GM12878 (cell line): ENCODE measurements around the gene OTUD4.

ENCODE experiments used
- CHD4 ChIP-seq: fragments of 200-600 bp; sonication (generic); IDR thresholded peaks from 2 replicates; pipeline ENCODE4 v1.6.1; 2016; ENCODE audit warnings: mild to moderate bottlenecking
- EED ChIP-seq: sonication (generic); IDR thresholded peaks from 2 replicates; pipeline ENCODE4 v1.6.1; 2016; ENCODE audit warnings: antibody characterized with exemption, low read depth
- POLR2AphosphoS5 ChIP-seq: IDR thresholded peaks from 2 replicates; pipeline ENCODE4 v1.6.1; 2011; ENCODE audit warnings: mild to moderate bottlenecking, low read length, inconsistent platforms
- TF ChIP-seq, protein P1 (sequence below): IDR thresholded peaks from 2 replicates; pipeline ENCODE4 v1.6.1; 2012; ENCODE audit warnings: low read length, inconsistent platforms

DNA sequence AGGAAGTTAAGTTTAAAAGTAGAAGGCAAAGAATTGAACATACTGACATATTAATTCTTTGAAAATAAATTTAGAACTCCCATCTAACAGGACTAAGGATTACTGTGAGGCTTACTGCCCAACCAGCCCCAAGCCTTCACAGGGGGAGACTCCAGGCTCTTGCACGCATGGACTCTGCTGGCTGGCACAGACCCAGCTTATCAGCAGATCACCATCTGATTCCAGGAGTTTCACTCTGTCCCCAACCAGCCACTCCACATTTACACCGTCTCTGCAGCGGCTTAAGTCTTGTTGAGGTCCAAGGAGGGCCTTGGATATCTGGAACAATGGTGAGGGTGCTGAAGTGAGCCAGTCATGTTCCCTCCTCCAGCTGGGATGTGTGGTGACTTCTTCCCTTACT lies 16.4 kb upstream of the OTUD4 start:
- TF ChIP-seq EED: no peak
- TF ChIP-seq CHD4: no peak
- no peak for TF ChIP-seq POLR2AphosphoS5
- TF ChIP-seq, protein P1, sequence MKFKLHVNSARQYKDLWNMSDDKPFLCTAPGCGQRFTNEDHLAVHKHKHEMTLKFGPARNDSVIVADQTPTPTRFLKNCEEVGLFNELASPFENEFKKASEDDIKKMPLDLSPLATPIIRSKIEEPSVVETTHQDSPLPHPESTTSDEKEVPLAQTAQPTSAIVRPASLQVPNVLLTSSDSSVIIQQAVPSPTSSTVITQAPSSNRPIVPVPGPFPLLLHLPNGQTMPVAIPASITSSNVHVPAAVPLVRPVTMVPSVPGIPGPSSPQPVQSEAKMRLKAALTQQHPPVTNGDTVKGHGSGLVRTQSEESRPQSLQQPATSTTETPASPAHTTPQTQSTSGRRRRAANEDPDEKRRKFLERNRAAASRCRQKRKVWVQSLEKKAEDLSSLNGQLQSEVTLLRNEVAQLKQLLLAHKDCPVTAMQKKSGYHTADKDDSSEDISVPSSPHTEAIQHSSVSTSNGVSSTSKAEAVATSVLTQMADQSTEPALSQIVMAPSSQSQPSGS: no peak
